HL-60 (cell line): ENCODE measurements around the gene RNASE12.

Experiments used
- DNase-seq, 2 experiments: peaks; one replicate each; pipeline ENCODE4 v3.0.0-alpha.2; 2010 to 2020; ENCODE audit warnings: low read depth in 1 of 2, low spot score in 1 of 2
- H3K27ac ChIP-seq: fragments of 250-450 bp; sonication (Bioruptor Pico); replicated peaks from 2 replicates; pipeline ENCODE4 v1.5.1; 2020; ENCODE audit warnings: mild to moderate bottlenecking, moderate library complexity
- H3K27me3 ChIP-seq: fragments of 250-450 bp; sonication (Bioruptor Pico); 2 replicates; pipeline ENCODE4 v1.5.1; 2021; ENCODE audit warnings: mild to moderate bottlenecking, moderate library complexity; ENCODE audit not compliant: insufficient read depth, poor library complexity, severe bottlenecking
- H3K4me3 ChIP-seq: replicated peaks from 2 replicates; pipeline ENCODE4 v1.5.1; 2011; ENCODE audit warnings: mild to moderate bottlenecking, control low read depth, low read length; ENCODE audit not compliant: insufficient read depth
- GABPA ChIP-seq: IDR thresholded peaks from 2 replicates; pipeline ENCODE4 v1.6.1; 2012; ENCODE audit warnings: low read depth
- POLR2AphosphoS5 ChIP-seq: IDR thresholded peaks from 2 replicates; pipeline ENCODE4 v1.6.1; 2012; ENCODE audit warnings: low read depth
- SPI1 ChIP-seq: IDR thresholded peaks from 2 replicates; pipeline ENCODE4 v1.6.1; 2012; ENCODE audit warnings: low read depth, mild to moderate bottlenecking, borderline replicate concordance
- TF ChIP-seq, protein P1 (sequence below): IDR thresholded peaks from 2 replicates; pipeline ENCODE4 v1.6.1; 2012; ENCODE audit warnings: low read depth; ENCODE audit not compliant: insufficient replicate concordance
- TF ChIP-seq, protein P2 (sequence below): IDR thresholded peaks from one replicate; pipeline ENCODE4 v1.5.1; 2011; ENCODE audit warnings: low read length, control low read depth, inconsistent platforms; ENCODE audit not compliant: insufficient read depth

Gene RNASE12

DNA sequence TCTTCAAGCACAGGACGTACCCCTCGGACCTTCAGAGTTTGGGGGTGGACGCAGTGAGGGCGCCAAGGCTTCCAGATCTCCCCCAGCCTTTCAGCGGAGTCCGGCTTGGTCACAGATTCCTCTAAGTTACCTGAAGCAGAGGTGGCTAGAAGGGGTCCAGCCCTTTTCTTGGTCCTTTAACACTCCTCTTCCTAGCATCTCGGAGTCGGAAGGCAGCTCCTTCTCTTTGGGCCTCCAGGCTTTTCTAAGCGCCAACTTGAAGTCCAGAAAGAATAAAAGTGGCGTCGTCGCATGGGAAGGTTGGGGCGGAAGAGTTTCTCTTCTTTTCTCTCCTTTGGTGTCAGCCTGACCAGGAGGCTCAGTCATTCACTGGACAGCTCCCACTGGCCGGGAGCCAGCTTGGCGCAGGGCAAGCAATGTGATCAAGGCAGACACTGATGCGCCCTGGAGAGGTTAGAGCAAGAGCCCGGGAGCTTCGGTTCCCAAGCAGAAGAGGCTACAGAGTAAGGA, 40.8 kb upstream of the RNASE12 start:
- Histone ChIP-seq H3K27ac (no peak overlapping the region), H3K4me3 (peak overlapping the region; percentile 59), H3K27me3 (no peaks in the 10 kb centered on the region)
- TF ChIP-seq, protein P1, sequence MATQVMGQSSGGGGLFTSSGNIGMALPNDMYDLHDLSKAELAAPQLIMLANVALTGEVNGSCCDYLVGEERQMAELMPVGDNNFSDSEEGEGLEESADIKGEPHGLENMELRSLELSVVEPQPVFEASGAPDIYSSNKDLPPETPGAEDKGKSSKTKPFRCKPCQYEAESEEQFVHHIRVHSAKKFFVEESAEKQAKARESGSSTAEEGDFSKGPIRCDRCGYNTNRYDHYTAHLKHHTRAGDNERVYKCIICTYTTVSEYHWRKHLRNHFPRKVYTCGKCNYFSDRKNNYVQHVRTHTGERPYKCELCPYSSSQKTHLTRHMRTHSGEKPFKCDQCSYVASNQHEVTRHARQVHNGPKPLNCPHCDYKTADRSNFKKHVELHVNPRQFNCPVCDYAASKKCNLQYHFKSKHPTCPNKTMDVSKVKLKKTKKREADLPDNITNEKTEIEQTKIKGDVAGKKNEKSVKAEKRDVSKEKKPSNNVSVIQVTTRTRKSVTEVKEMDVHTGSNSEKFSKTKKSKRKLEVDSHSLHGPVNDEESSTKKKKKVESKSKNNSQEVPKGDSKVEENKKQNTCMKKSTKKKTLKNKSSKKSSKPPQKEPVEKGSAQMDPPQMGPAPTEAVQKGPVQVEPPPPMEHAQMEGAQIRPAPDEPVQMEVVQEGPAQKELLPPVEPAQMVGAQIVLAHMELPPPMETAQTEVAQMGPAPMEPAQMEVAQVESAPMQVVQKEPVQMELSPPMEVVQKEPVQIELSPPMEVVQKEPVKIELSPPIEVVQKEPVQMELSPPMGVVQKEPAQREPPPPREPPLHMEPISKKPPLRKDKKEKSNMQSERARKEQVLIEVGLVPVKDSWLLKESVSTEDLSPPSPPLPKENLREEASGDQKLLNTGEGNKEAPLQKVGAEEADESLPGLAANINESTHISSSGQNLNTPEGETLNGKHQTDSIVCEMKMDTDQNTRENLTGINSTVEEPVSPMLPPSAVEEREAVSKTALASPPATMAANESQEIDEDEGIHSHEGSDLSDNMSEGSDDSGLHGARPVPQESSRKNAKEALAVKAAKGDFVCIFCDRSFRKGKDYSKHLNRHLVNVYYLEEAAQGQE, result peak; percentile 86
- TF ChIP-seq, protein P2, sequence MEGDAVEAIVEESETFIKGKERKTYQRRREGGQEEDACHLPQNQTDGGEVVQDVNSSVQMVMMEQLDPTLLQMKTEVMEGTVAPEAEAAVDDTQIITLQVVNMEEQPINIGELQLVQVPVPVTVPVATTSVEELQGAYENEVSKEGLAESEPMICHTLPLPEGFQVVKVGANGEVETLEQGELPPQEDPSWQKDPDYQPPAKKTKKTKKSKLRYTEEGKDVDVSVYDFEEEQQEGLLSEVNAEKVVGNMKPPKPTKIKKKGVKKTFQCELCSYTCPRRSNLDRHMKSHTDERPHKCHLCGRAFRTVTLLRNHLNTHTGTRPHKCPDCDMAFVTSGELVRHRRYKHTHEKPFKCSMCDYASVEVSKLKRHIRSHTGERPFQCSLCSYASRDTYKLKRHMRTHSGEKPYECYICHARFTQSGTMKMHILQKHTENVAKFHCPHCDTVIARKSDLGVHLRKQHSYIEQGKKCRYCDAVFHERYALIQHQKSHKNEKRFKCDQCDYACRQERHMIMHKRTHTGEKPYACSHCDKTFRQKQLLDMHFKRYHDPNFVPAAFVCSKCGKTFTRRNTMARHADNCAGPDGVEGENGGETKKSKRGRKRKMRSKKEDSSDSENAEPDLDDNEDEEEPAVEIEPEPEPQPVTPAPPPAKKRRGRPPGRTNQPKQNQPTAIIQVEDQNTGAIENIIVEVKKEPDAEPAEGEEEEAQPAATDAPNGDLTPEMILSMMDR, result no peak
- peak in 1 of 2 experiments; percentile 45 for DNase-seq

DNA sequence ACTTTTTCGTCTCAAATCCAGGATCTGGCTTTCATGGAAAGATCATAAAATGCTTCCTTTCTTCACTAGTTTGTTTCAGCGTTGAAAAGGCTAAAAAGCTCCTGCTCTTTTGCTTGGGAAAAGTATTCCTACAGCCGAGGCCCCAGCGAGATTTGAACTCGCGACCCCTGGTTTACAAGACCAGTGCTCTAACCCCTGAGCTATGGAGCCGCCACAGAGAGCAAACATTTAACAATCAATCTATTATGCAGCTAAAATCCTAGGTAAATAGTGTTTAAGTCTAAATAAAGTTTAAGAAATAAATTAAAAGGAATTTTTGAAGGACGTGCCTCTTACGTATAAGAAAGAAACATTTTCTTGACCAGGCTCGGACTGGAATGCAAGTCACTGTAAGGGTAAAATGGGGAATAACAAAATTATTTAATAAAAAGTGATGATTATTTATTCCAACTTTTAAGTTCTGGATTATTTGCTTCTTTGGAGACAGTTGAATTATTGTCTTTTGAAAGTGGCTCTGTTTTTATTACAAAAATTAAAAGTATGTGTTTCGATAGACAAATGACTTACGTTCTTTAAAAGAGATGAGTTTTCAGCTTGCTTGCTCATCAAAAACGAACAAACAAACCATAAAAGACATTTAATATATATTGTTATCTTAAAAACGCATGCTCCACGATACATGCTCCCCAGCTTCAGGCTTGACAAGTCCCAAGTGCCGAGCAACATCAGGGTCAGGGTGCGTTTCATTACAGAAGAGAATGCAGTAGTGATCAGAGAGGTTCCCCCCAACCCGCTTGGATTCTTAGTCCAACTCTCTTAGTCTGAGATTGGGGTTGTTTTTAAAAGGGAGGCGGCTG, 40.1 kb upstream of the RNASE12 start:
- TF ChIP-seq, protein P1, result no peak
- TF ChIP-seq GABPA (no peak), POLR2AphosphoS5 (no peak), SPI1 (no peak)
- TF ChIP-seq, protein P2, result no peak
- no peak overlapping the region for H3K27ac ChIP-seq

DNA sequence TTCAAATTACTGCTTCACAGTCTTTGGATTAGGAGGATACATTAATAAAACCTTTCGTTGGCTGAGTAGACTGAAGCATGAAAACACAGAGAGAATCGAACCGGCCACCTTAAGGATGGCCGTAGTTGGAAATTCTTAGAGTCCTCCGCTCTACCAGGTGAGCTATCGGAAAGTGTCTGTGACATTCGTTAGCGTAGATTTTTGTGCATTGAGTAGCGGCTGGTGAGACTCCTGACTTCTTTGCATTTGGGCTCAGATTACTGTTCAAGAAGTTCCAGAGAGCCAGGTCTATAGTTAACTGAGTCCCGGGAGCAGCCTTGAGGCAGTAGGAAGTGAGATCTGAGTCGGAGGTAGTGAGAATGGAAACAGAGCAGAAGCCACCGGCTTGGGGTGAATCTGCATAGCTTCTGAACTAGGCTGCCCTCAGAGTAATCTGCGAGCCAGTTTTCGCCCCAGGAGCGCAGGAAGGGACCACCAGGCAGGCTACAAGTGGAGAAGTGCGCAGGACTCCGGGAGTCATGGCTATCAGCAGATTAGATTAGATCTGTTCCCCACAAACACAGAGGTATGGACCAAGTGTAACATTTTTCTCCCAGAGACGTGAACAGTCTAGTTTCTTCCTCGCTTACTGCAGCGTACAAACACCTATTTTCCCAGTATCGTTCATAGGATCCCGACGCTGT, 39.3 kb upstream of the RNASE12 start:
- peak in 1 of 2 experiments; percentile 45 for DNase-seq
- no peak overlapping the region for H3K27ac ChIP-seq
- TF ChIP-seq, protein P2, result no peak
- TF ChIP-seq, protein P1, result no peak
- TF ChIP-seq SPI1, result no peak
- TF ChIP-seq POLR2AphosphoS5, result no peak
- no peak for TF ChIP-seq GABPA
- no peaks in the 10 kb centered on the region for H3K27me3 ChIP-seq
- H3K4me3 ChIP-seq, result peak overlapping the region; percentile 39

More for the DNA sequence above, 40.1 kb upstream of the RNASE12 start:
- DNase-seq, result peak in 1 of 2 experiments; percentile 66
- H3K4me3 ChIP-seq, result peak overlapping the region; percentile 59
- no peaks in the 10 kb centered on the region for H3K27me3 ChIP-seq
